Muscle of leg (tissue), 11 donors: ENCODE data around the gene EDN3. TPM values are rescaled to one million over a fixed set of nuclear protein-coding genes. Genes with fewer than 3 reads are reported as not detected.

Experiments
- DNase-seq: peaks from one replicate; pipeline ENCODE4 v3.0.0; 2013
- H3K27ac ChIP-seq: one replicate; pipeline ENCODE4 v1.5.1; 2013; ENCODE audit warnings: mild to moderate bottlenecking, low read length, control low read depth
- H3K27me3 ChIP-seq: one replicate; pipeline ENCODE4 v1.6.1; 2013; ENCODE audit warnings: low read length; ENCODE audit not compliant: control insufficient read depth, insufficient read depth
- H3K36me3 ChIP-seq: one replicate; pipeline ENCODE4 v1.6.1; 2013; ENCODE audit warnings: low read length; ENCODE audit not compliant: control insufficient read depth, insufficient read depth
- H3K4me1 ChIP-seq: one replicate; pipeline ENCODE4 v1.6.1; 2013; ENCODE audit warnings: low read length; ENCODE audit not compliant: control insufficient read depth, insufficient read depth
- H3K4me3 ChIP-seq: one replicate; pipeline ENCODE4 v1.5.1; 2013; ENCODE audit warnings: low read length, control low read depth
- H3K9me3 ChIP-seq: replicated peaks from 2 replicates; pipeline ENCODE4 v1.6.1; 2013; ENCODE audit warnings: low read depth, low read length; ENCODE audit not compliant: control insufficient read depth
- WGBS: methylation state at CpG from one replicate; pipeline ENCODE4 v1.1.5; 2013; ENCODE audit warnings: missing lambda C conversion rate; ENCODE audit not compliant: insufficient coverage; 5-methylcytosine and 5-hydroxymethylcytosine counted together
- polyA plus RNA-seq, 8 donors: library from polyadenylated mRNA; unstranded; fragments of 120-200 nt; gene quantifications; one replicate each; pipeline versions ENCODE4 v1.2.1 to v1.2.3, GENCODE V29; 2013; ENCODE audit warnings: inconsistent platforms in 1 of 8, low replicate concordance in 1 of 8; ENCODE audit not compliant: insufficient read length in 8 of 8, insufficient read depth in 1 of 8
- total RNA-seq: library from RNA; stranded (reverse); fragments of 120-200 nt; gene quantifications from one replicate; pipeline ENCODE4 v1.2.4, GENCODE V29; 2013

EDN3 gene
- total and polyA plus RNA-seq, 9 donors = 17.9 to 42.2 (median 31.9) TPM

GRCh38 chr20:59320854-59321647, 20.6 kb downstream of the EDN3 start:
- H3K27me3 ChIP-seq = peaks cover 3% of the 10 kb centered on the region
- peaks cover 78% of the 10 kb centered on the region for H3K4me1 ChIP-seq
- 52% methylated on average over 10 of the region's 16 CpGs for WGBS

GRCh38 chr20:59322081-59322480, 21.7 kb downstream of the EDN3 start:
- Histone ChIP-seq H3K4me1 (peaks cover 75% of the 10 kb centered on the region), H3K9me3 (no peaks in the 10 kb centered on the region)
- 32% methylated on average over 2 of the region's 9 CpGs for WGBS

More at GRCh38 chr20:59320854-59321647, 20.6 kb downstream of the EDN3 start:
- Histone ChIP-seq H3K36me3 (no peaks in the 10 kb centered on the region), H3K27ac (no peak overlapping the region), H3K9me3 (no peaks in the 10 kb centered on the region), H3K4me3 (no peak overlapping the region)
- peak; percentile 55 for DNase-seq

GRCh38 chr20:59322585-59323454, 22.4 kb downstream of the EDN3 start:
- H3K4me1 ChIP-seq = peaks cover 71% of the 10 kb centered on the region
- no peak overlapping the region for H3K4me3 ChIP-seq
- no peaks in the 10 kb centered on the region for H3K9me3 ChIP-seq
- WGBS = 53% methylated on average over 9 of the region's 17 CpGs
- no peak overlapping the region for H3K27ac ChIP-seq
- no peaks in the 10 kb centered on the region for H3K36me3 ChIP-seq
- no peak for DNase-seq
- peaks cover 3% of the 10 kb centered on the region for H3K27me3 ChIP-seq

More at GRCh38 chr20:59322081-59322480, 21.7 kb downstream of the EDN3 start:
- peaks cover 3% of the 10 kb centered on the region for H3K27me3 ChIP-seq
- no peaks in the 10 kb centered on the region for H3K36me3 ChIP-seq
- DNase-seq = no peak
- H3K4me3 ChIP-seq = no peak overlapping the region
- no peak overlapping the region for H3K27ac ChIP-seq

- 73% methylated on average over 4 of the region's 5 CpGs for WGBS
- H3K36me3 ChIP-seq = no peaks in the 10 kb centered on the region
- H3K27ac ChIP-seq = no peak overlapping the region
- H3K27me3 ChIP-seq = peaks cover 3% of the 10 kb centered on the region
- no peaks in the 10 kb centered on the region for H3K9me3 ChIP-seq
- peaks cover 67% of the 10 kb centered on the region for H3K4me1 ChIP-seq
- H3K4me3 ChIP-seq = no peak overlapping the region
- no peak for DNase-seq
These were observed 23.3 kb downstream of the EDN3 start for GRCh38 chr20:59323731-59324130.

- H3K27me3 ChIP-seq = peaks cover 6% of the 10 kb centered on the region
- WGBS = 49% methylated on average over 6 of the region's 10 CpGs
- no peaks in the 10 kb centered on the region for H3K9me3 ChIP-seq
- no peak overlapping the region for H3K4me3 ChIP-seq
- H3K4me1 ChIP-seq = peaks cover 63% of the 10 kb centered on the region
- DNase-seq = peak; percentile 54
- H3K27ac ChIP-seq = peak overlapping the region; percentile 13
- H3K36me3 ChIP-seq = no peaks in the 10 kb centered on the region
These were observed 24.2 kb downstream of the EDN3 start for GRCh38 chr20:59324521-59325141.

- Histone ChIP-seq H3K4me1 (peaks cover 58% of the 10 kb centered on the region), H3K27me3 (peaks cover 6% of the 10 kb centered on the region), H3K27ac (peak overlapping the region; percentile 13), H3K4me3 (no peak overlapping the region), H3K9me3 (no peaks in the 10 kb centered on the region), H3K36me3 (no peaks in the 10 kb centered on the region)
- 80% methylated on average over 1 of the region's 10 CpGs for WGBS
- no peak for DNase-seq
These were observed 24.7 kb downstream of the EDN3 start for GRCh38 chr20:59325142-59325523.

GRCh38 chr20:59326188-59326587, 25.8 kb downstream of the EDN3 start:
- whole genome bisulfite sequencing = 85% methylated on average over 1 of the region's 2 CpGs
- Histone ChIP-seq H3K4me3 (no peak overlapping the region), H3K9me3 (no peaks in the 10 kb centered on the region), H3K4me1 (peaks cover 48% of the 10 kb centered on the region), H3K27me3 (peaks cover 6% of the 10 kb centered on the region), H3K36me3 (no peaks in the 10 kb centered on the region), H3K27ac (no peak overlapping the region)
- DNase-seq = no peak

DNA sequence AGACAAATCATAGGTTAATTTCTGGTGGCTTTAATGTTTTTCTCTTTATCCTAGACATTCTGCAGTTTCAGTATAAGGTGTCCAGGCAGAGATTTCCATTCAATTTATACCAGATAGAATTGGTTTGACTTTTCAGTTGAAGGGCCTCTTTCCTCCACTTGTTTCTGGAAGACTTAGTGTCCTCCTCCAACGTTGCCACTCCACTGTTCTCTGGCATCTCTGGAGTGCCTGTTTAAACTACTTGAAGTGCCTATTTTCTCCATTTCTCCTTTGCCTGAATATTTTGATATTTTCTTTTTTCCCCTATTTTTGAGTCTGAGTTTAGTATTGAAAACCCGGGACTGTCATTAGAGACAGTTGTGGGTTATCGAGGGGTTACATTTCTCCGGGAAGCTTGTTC, 27.7 kb downstream of the EDN3 start:
- H3K36me3 ChIP-seq = no peaks in the 10 kb centered on the region
- 88% methylated on average over 3 of the region's 4 CpGs for WGBS
- H3K27ac ChIP-seq = no peak overlapping the region
- DNase-seq = no peak
- H3K4me1 ChIP-seq = peaks cover 32% of the 10 kb centered on the region
- no peaks in the 10 kb centered on the region for H3K9me3 ChIP-seq
- H3K27me3 ChIP-seq = peaks cover 7% of the 10 kb centered on the region
- no peak overlapping the region for H3K4me3 ChIP-seq

- no peak for DNase-seq
- Histone ChIP-seq H3K27ac (no peak overlapping the region), H3K27me3 (peaks cover 6% of the 10 kb centered on the region), H3K9me3 (no peaks in the 10 kb centered on the region), H3K36me3 (no peaks in the 10 kb centered on the region), H3K4me1 (peaks cover 29% of the 10 kb centered on the region), H3K4me3 (no peak overlapping the region)
- 71% methylated on average over 9 of the region's 12 CpGs for WGBS
These were observed 31.4 kb downstream of the EDN3 start for GRCh38 chr20:59331721-59332329.
